Breast epithelium (tissue), 3 donors: ENCODE results near the gene FAM117B.

Experiments
- CTCF ChIP-seq, 3 donors: fragments of 450-650 bp; IDR thresholded peaks; one replicate each; pipeline ENCODE4 v1.5.1; 2016 to 2017; ENCODE audit warnings: antibody characterized with exemption in 3 of 3, mild to moderate bottlenecking in 3 of 3, moderate library complexity in 3 of 3
- POLR2AphosphoS5 ChIP-seq, 3 donors: sonication (generic); formaldehyde crosslinking; IDR thresholded peaks; one replicate each; pipeline ENCODE4 v1.6.1; 2017; ENCODE audit warnings: antibody characterized with exemption in 3 of 3

GRCh38 chr2:202643012-202643858 lies 8.5 kb downstream of the FAM117B start:
- TF ChIP-seq CTCF (IDR thresholded peaks at IDR 0.05) (no peak), POLR2AphosphoS5 (IDR thresholded peaks at IDR 0.05) (no peak)
